ENCODE results near the gene OTUB1.

The OTUB1 gene

DNA sequence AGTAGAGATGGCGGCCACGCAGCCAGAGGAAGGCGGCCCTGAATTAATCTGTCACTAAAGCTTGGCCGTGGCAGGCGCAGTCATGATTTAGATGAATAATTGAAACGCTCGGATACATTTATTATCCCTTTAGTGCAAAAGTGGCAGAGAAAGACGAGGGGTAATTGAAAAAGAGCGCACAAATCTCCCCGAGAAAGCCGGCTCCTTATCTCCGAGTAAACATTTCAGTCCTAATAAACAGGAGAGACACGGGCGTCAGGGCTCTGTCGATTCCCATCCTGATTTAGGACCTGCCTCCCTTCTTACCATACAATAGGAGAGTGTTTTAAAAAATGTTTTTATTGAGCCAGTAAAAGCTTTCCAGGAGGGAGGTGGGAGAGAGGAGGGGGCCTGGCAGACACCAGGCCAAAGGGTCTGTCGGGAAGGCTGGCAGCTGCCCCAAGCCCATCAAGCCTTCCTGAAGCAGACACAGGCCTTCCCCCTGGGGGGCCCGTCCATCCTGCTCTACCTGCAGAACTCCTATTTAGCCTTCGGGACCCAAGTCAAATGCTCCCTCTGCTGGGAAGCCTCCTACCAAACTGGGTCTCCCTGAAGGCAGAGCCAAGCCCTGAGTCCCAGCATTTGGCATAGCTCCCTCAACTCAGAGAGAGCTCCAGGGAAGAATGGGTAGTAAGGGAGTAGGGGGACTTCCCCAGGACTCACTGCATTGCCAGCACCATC lies 22.8 kb downstream of the OTUB1 start:
- no peak overlapping the region for H3K27ac ChIP-seq (ENCODE audit: poor library complexity, severe bottlenecking)
- H3K27me3 ChIP-seq (ENCODE audit: insufficient read depth, poor library complexity, severe bottlenecking) = no peaks in the 10 kb centered on the region
- H3K36me3 ChIP-seq (ENCODE audit: low read depth) = no peaks in the 10 kb centered on the region
- no peaks in the 10 kb centered on the region for H3K9me3 ChIP-seq (ENCODE audit: severe bottlenecking)
- DNase-seq (ENCODE audit: low spot score) (no peak), ATAC-seq (ENCODE audit: low read depth) (no peak)
- TF ChIP-seq, protein P1, sequence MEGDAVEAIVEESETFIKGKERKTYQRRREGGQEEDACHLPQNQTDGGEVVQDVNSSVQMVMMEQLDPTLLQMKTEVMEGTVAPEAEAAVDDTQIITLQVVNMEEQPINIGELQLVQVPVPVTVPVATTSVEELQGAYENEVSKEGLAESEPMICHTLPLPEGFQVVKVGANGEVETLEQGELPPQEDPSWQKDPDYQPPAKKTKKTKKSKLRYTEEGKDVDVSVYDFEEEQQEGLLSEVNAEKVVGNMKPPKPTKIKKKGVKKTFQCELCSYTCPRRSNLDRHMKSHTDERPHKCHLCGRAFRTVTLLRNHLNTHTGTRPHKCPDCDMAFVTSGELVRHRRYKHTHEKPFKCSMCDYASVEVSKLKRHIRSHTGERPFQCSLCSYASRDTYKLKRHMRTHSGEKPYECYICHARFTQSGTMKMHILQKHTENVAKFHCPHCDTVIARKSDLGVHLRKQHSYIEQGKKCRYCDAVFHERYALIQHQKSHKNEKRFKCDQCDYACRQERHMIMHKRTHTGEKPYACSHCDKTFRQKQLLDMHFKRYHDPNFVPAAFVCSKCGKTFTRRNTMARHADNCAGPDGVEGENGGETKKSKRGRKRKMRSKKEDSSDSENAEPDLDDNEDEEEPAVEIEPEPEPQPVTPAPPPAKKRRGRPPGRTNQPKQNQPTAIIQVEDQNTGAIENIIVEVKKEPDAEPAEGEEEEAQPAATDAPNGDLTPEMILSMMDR (IDR thresholded peaks at IDR 0.05; ENCODE audit: poor library complexity, severe bottlenecking) = no peak
- no peak overlapping the region for H3K4me3 ChIP-seq (ENCODE audit: severe bottlenecking)
- no peaks in the 10 kb centered on the region for H3K4me1 ChIP-seq (ENCODE audit: insufficient read depth, poor library complexity, severe bottlenecking)

DNA sequence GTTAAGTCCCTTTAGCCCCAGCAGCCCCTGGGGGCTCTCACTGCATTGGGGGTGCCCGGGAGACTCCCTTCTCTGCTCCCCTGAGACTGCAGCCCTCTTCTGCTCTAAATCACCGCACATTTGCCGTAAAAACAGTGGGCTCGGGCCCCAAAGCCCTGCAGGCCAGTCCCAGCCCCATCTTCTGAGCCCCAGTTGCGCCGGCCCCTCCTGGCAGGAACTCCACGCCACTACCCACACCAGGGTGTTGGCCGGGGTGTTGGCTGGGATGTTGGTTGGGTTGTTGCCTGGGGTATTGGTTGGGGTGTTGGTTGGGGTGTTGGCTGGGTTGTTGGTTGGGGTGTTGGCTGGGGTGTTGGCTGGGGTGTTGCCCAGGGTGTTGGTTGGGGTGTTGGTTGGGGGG lies 23.5 kb downstream of the OTUB1 start:
- TF ChIP-seq, protein P1 (IDR thresholded peaks at IDR 0.05; ENCODE audit: poor library complexity, severe bottlenecking) = no peak

GRCh38 chr11:64010783-64011182 lies 24.5 kb downstream of the OTUB1 start:
- Histone ChIP-seq H3K9me3 (ENCODE audit: severe bottlenecking) (no peaks in the 10 kb centered on the region), H3K36me3 (ENCODE audit: low read depth) (no peaks in the 10 kb centered on the region), H3K27me3 (ENCODE audit: insufficient read depth, poor library complexity, severe bottlenecking) (no peaks in the 10 kb centered on the region), H3K4me1 (ENCODE audit: insufficient read depth, poor library complexity, severe bottlenecking) (no peaks in the 10 kb centered on the region), H3K27ac (ENCODE audit: poor library complexity, severe bottlenecking) (no peak overlapping the region), H3K4me3 (ENCODE audit: severe bottlenecking) (no peak overlapping the region)
- TF ChIP-seq, protein P1 (IDR thresholded peaks at IDR 0.05; ENCODE audit: poor library complexity, severe bottlenecking) = no peak
- ATAC-seq (ENCODE audit: low read depth) = no peak
- no peak for DNase-seq (ENCODE audit: low spot score)

More for the DNA sequence above, 23.5 kb downstream of the OTUB1 start:
- Histone ChIP-seq H3K4me3 (ENCODE audit: severe bottlenecking) (no peak overlapping the region), H3K27me3 (ENCODE audit: insufficient read depth, poor library complexity, severe bottlenecking) (no peaks in the 10 kb centered on the region), H3K9me3 (ENCODE audit: severe bottlenecking) (no peaks in the 10 kb centered on the region), H3K36me3 (ENCODE audit: low read depth) (no peaks in the 10 kb centered on the region), H3K27ac (ENCODE audit: poor library complexity, severe bottlenecking) (no peak overlapping the region), H3K4me1 (ENCODE audit: insufficient read depth, poor library complexity, severe bottlenecking) (no peaks in the 10 kb centered on the region)
- DNase-seq (ENCODE audit: low spot score) (no peak), ATAC-seq (ENCODE audit: low read depth) (no peak)

GRCh38 chr11:64011371-64011770 lies 25.1 kb downstream of the OTUB1 start:
- DNase-seq (ENCODE audit: low spot score) (no peak), ATAC-seq (ENCODE audit: low read depth) (no peak)
- no peaks in the 10 kb centered on the region for H3K27me3 ChIP-seq (ENCODE audit: insufficient read depth, poor library complexity, severe bottlenecking)
- H3K9me3 ChIP-seq (ENCODE audit: severe bottlenecking) = no peaks in the 10 kb centered on the region
- no peaks in the 10 kb centered on the region for H3K36me3 ChIP-seq (ENCODE audit: low read depth)
- H3K4me3 ChIP-seq (ENCODE audit: severe bottlenecking) = no peak overlapping the region
- TF ChIP-seq, protein P1 (IDR thresholded peaks at IDR 0.05; ENCODE audit: poor library complexity, severe bottlenecking) = no peak
- H3K27ac ChIP-seq (ENCODE audit: poor library complexity, severe bottlenecking) = no peak overlapping the region
- H3K4me1 ChIP-seq (ENCODE audit: insufficient read depth, poor library complexity, severe bottlenecking) = no peaks in the 10 kb centered on the region

GRCh38 chr11:64013141-64013896 lies 27.1 kb downstream of the OTUB1 start:
- no peak for DNase-seq (ENCODE audit: low spot score)
- H3K4me1 ChIP-seq (ENCODE audit: insufficient read depth, poor library complexity, severe bottlenecking) = no peaks in the 10 kb centered on the region
- ATAC-seq (ENCODE audit: low read depth) = no peak
- H3K27me3 ChIP-seq (ENCODE audit: insufficient read depth, poor library complexity, severe bottlenecking) = no peaks in the 10 kb centered on the region
- H3K36me3 ChIP-seq (ENCODE audit: low read depth) = no peaks in the 10 kb centered on the region
- no peak overlapping the region for H3K4me3 ChIP-seq (ENCODE audit: severe bottlenecking)
- TF ChIP-seq, protein P1 (IDR thresholded peaks at IDR 0.05; ENCODE audit: poor library complexity, severe bottlenecking) = no peak
- H3K27ac ChIP-seq (ENCODE audit: poor library complexity, severe bottlenecking) = no peak overlapping the region
- no peaks in the 10 kb centered on the region for H3K9me3 ChIP-seq (ENCODE audit: severe bottlenecking)
